Gastrocnemius medialis (tissue), 4 donors: ENCODE results near the gene GRIA3.

Experiments
- POLR2A ChIP-seq, 2 donors: fragments of 450-650 bp; IDR thresholded peaks; one replicate each; pipeline ENCODE4 v1.6.1; 2017; ENCODE audit warnings: antibody characterized with exemption in 2 of 2, mild to moderate bottlenecking in 2 of 2, moderate library complexity in 2 of 2
- TF ChIP-seq, protein P1 (sequence below), 5 experiments: fragments of 450-650 bp in 3 of 5; fragments of 200-600 bp in 2 of 5; sonication (generic) in 2 of 5; IDR thresholded peaks in 4 of 5; conservative IDR thresholded peaks in 1 of 5; 1 replicate in 4 of 5; 2 replicates in 1 of 5; pipeline ENCODE4 v1.5.1; 2016 to 2019; ENCODE audit warnings: antibody characterized with exemption in 5 of 5, mild to moderate bottlenecking in 3 of 5, moderate library complexity in 3 of 5

DNA sequence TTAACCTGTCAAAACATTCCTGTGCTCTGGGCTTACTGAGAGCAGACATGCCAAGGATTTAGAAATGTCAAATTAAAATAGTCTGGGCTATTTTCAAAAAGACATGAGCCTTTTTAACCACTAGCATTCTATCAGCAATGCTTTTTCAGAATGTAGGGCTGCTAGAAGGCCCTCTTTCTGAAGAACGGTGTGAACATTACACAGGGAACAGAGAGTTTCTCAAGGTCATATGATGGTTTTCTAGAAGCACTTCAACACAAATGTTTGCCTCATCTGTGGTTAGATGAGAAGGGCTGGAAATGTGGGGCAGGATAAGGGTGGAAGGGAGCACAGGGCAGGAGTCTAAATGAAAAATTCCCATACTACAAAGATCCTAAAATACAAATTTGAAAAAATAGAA, 39.3 kb downstream of the GRIA3 start:
- TF ChIP-seq, protein P1, sequence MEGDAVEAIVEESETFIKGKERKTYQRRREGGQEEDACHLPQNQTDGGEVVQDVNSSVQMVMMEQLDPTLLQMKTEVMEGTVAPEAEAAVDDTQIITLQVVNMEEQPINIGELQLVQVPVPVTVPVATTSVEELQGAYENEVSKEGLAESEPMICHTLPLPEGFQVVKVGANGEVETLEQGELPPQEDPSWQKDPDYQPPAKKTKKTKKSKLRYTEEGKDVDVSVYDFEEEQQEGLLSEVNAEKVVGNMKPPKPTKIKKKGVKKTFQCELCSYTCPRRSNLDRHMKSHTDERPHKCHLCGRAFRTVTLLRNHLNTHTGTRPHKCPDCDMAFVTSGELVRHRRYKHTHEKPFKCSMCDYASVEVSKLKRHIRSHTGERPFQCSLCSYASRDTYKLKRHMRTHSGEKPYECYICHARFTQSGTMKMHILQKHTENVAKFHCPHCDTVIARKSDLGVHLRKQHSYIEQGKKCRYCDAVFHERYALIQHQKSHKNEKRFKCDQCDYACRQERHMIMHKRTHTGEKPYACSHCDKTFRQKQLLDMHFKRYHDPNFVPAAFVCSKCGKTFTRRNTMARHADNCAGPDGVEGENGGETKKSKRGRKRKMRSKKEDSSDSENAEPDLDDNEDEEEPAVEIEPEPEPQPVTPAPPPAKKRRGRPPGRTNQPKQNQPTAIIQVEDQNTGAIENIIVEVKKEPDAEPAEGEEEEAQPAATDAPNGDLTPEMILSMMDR (IDR thresholded peaks at IDR 0.05 in 4 of 5, conservative IDR thresholded peaks at IDR 0.05 in 1 of 5): no peak
- TF ChIP-seq POLR2A (IDR thresholded peaks at IDR 0.05): no peak
